T-helper 2 cell (primary cell): ENCODE measurements around the gene PCTP.

Experiments
- DNase-seq, 5 experiments: peaks; one replicate each; pipeline versions ENCODE4 v3.0.0 to v3.0.0-alpha.2; 2012 to 2022

Gene PCTP

GRCh38 chr17:55757659-55758058 is 6.8 kb downstream of the PCTP start:
- no peak for DNase-seq

DNA sequence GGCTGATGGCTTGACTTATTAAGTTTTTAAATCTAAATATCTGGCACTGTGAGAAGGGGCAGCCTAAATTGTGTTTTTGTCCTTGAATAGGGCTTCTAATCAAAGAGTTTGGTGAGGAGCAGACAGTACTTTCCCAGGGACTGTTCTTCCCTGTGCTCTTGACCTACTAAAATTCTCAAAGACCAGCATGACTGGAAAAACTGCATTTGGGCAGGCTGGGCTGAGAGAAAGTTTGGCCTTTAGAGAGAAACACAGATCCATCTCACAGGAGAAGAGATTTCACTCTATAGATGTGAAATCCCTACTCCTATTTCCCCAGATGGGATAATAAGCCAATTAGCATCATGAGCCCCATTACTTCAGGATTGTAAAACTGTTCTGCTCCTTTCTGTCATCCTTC is 7.3 kb downstream of the PCTP start:
- DNase-seq, result no peak

DNA sequence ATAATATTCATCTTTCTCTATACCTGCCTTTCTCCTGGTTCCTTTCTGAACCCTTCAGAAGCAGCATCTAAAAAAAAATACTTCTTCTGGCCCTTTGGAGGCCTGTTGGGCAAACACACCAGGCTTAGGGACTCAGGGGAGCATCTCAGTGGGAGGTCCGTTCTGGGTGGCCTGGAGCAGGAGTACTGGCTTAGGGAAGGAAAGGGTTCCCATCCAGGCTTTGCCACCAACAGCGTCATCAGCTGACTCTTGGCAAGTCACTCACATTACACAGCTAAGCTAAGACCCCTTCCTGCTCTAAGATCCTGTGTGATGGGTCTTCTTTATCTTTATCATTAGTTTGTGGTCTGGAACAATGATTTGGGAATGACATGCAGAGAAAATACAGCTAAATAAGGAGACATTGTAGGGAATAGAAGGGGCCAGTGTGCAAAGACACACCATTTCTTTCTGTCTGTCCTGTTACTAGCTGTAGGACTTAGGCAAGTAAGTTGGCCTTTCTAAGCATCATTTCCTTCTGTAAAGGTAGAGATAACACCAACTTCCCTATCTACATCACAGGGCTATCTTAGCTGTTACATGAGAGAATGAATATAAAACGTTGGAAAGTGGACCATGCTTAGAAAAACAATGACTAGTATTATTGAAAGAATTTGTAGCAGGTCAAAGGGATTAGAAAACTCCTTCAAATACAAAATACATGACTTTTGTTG is 9.9 kb downstream of the PCTP start:
- no peak for DNase-seq

- no peak for DNase-seq
Measured at GRCh38 chr17:55762086-55762858, 11.4 kb downstream of the PCTP start.

GRCh38 chr17:55763856-55764255 is 13.0 kb downstream of the PCTP start:
- no peak for DNase-seq

DNA sequence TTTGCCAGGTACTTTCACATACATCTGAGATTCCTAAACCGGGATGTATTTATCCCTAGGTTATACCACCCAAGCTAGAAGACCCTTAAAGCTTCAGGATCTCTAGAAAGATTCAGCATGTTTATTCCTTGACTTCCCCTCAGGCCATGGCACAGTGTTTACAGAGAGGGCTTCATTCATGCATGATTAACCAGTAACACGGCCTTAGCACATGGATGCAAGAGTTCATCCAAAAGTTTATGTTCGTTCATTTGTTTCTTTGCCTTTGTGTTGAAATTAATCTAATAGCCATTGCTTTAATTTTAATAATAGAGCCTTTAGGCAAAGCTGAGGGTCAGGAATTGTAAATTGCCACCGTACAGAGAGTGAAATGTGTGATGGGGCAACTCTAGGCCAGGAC is 13.8 kb downstream of the PCTP start:
- DNase-seq, result no peak

DNA sequence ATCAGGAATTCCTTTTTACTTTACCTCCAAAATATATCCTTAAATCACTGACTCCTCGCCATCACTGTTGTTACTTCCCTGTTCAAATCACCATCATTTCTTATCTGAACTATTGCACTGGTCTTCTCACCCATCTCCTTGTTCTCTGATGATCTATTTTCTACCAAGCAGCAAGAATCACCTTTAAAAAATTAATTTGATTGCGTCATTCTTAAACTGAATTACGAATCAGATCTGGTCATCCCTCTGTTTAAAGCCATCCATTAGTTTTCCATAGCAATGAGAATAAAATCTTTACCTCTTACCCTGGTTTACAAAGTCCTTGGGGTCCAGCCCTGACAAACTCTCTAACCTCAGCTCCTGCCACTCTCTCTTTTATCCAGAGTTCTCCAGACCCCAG is 14.6 kb downstream of the PCTP start:
- no peak for DNase-seq

DNA sequence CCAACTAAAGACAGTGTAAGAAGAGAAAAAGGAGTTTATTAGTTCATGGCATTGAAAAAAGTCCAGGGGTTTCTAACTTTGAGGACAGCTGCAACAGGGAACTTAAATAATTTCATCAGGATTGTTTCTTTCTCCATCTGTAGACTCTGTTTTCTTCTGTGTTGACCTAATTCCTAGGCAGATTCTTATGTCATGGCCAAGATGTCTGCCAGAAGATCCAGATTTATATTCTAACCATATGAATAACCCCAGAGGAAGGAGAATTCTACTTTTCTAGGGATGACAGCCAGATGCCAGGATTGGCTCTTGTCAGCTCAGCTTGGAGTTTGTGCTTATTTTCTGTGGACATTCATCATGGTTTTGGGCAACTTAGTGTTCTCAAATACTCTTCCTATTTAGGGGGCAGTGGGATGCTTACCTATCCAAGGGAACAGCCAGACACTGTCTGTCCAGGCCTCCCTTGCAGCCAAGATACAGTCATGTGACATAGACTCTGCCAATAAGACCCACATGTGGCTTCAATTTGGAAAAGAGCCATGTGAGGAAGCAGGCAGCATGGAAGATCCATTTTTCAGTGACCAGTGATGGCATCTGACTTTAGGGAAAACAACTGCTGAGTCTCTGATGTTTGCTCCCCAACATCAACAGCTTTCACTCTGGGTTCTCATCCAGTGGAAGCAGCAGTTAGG is 18.2 kb downstream of the PCTP start:
- DNase-seq, result no peak

- no peak for DNase-seq
Measured at GRCh38 chr17:55769625-55770000, 18.8 kb downstream of the PCTP start.

DNA sequence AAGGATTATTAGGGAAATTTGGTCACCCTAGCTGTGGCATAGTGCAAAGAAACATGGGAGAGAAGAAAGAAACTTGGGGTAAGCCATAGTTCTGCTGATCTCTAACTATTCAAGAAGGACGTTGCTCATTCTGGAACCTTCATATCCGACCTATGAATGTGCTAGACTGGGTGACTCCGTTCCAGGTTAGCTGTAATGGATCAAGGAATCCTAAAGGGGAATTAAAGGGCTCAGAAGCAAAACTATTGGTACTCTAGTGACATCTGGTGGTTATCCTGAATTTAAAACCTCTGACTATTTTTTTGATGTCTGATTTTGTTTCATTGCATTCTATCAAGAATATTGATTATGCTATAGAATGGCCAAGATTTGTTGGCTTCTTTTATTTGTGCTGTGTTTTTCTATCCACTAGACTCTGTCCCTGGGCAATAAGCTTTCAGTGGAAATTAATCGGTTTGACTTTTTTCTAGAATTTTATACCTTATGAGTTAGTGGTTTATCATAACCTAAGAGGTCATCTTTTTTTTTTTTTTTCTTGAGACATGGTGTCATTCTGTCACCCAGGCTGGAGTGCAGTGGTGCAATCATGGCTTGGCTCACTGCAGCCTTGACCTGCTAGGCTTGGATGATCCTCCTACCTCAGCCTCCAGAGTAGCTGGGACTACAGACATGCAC is 19.5 kb downstream of the PCTP start:
- no peak for DNase-seq

DNA sequence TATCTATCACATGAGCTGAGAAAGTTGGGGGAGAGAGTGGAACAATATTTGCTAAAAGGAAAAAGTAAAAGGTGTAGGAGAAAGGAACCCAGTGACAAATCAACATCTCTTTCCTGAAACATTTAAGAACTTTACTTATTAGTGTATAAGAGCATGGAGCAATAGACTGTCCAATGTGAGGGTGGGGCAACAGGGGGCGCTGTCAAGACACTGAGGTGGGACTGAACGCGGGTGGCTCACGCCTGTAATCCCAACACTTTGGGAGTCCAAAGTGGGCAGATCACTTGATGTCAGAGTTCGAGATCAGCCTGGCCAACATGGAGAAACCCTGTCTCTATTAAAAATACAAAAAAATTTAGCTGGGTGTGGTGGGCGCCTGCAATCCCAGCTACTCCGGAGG is 21.2 kb downstream of the PCTP start:
- no peak for DNase-seq

- DNase-seq, result no peak
Measured at GRCh38 chr17:55773671-55774070, 22.8 kb downstream of the PCTP start.

- DNase-seq, result no peak
Measured at GRCh38 chr17:55774846-55775271, 24.0 kb downstream of the PCTP start.

GRCh38 chr17:55776271-55776670 is 25.4 kb downstream of the PCTP start:
- DNase-seq, result no peak

- DNase-seq, result no peak
Measured at GRCh38 chr17:55777471-55777971, 26.7 kb downstream of the PCTP start.

DNA sequence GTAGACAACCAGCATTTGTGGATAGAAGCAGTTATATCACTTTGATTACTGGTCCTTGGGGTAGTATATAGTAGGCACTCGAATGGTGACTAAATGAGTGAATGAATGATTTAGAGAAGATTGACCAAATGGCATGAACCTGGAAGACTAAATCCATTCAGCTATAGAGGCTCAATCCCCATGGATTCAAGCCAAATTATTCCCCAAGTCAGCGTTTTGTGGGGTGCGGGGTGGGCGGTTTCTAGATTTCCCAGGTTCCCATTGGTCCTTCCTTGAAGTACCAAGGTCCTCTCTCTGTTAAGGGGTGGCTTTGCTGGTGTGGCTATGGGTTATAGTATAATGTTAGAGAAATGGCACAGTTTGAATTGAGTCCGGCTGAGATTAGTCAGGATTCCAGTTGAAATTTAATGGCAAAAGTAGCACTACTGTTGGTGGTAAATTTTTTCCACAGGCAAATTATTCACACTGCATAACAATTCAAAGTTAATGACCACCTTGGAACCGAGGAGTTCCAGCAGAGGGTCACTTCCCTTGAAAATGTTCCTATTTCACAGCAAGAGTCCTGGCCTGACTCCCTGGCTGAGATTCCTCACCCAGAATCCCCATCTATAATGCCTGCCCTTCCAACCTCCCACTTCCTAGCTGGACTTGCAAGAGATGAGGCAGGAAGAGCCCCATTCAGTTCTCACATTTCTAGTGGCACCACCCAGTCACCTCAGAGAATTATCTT is 27.7 kb downstream of the PCTP start:
- no peak for DNase-seq

DNA sequence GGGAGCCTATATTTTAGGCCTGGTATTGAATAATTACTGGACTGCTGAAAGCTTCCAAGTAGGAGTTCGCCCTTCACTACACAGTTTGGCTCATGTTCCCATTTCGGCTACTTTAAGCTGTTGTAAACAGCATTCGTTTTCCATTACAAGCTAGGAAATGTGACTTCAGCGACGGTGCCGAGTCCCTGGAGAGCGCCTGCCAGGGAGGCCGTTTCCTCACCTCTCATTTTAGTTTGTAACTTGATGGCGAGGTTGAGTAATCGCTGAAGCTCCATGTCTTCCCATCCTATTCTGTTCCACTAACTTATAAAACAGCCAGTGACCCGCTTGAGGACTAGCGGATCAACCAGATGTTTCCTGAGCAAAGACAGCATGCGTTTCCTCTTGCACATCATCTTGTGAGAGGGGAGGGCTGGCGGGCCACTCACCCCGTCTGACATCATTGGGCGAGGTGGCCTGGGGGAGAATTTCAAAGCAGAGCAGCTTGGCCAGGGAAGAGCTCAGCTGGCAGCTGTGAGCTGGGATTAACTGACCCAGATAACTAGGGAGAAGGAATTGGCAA is 32.9 kb downstream of the PCTP start:
- no peak for DNase-seq

DNA sequence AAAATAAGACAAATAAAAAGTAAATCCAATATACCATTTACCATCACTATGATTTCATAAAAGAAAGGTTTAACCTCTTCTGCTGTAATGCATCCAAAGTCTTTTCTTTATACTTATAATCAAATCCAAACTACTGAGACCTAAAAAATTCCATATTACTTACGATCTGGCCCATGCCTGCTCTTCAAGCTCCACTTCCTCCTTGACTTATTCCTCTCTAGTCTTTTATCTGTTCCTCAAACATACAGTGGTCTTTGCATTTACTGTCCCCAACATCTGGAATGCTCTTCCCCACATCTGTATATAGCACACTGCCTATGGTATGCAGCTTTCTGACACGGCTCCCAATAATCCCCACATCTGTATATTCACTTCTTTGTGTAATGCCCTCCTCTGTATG is 33.8 kb downstream of the PCTP start:
- no peak for DNase-seq

- no peak for DNase-seq
Measured at GRCh38 chr17:55785181-55785580, 34.3 kb downstream of the PCTP start.

DNA sequence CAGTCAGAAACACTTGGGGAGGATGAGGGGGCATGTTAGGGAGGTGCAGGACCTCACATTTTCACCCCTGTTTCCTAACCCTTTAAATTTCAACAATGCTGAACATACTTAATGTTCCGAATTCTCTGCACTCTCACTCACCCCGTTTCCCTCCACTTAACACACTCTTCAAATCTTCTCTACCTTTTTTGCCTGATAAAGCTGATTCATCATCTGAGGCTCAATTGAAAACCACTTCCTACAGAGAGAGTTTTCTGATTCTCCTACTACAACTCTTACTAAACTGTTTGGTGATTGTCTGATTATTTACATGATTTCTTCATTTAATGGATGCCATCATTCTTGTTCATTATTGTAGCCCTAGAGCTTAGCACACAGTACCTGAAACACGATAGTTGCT is 42.4 kb downstream of the PCTP start:
- DNase-seq, result no peak

DNA sequence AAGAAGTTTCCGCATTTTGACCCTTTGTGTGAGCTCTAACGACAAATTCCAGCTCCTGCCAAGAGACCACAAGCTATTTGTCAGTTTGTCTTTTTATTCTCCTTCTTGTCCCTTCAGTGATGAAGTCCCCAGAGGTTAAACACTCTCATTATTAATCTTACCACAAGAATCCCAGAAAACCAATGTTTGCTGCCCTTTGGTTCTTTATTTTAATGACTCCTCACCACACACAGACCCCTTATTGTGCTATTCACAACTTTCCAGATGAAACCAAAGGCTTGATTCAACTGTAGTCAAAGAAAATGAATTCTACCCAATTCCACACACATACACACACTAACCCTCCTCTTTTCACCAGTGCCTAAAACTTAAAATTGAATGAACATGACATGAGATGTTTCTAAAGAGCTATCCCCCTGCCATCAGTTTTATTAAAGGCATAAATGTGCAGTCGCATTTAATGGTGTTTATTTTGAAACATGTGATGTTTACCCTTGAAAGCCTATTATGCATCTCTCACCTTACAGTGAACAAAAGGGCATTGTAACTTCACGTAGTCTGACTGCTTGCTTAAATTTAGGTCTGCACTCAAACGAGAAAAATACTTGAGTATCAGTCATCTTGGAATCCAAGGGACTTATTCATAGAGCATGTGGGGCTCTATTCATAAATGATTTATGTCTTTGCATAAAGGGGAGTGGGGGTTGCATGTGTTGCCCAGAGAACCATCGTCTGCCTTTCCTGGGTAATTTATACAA is 44.1 kb downstream of the PCTP start:
- DNase-seq, result no peak
